Femur (tissue), 1 donor: Measurements from ENCODE around the gene RPL37A.

Experiments
- DNase-seq: peaks from one replicate; pipeline ENCODE4 v3.0.0-alpha.2; 2017

RPL37A gene

DNA sequence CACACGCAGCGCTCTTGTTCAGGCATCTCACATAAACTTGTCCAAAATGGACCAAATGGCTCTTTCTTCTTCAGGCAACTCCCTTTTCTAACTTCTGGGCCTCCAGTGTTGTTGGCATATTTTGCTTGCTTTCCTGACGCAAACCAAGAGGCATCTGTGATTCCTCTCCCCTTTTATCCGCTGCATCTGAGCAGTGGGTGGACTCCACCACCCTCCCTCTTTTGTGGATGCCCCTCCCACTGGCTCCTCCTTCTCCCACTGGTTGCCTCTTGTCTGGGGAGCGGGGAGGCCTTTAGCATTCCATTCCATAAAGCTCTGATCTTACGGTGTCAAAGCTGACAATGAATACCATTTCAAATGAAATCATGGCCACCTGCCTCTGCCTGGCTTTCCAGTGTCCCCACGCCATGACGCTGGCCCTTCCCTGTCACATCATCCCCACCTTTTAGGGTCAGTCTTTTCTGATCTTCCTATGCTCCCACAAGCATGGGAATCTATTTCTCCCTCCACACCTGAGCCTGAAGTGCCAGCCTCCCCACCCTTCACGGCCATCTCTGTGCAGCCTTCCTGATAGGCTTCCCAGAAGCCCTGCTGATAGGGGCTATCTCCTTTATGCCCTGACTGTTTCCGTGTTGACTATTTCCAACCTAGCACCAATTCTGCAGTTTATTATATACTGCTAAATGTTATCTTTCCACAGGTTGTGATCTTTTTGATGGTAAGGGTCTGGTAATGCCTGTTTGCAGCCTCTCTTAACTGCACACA, 51.5 kb downstream of the RPL37A start:
- DNase-seq: no peak

DNA sequence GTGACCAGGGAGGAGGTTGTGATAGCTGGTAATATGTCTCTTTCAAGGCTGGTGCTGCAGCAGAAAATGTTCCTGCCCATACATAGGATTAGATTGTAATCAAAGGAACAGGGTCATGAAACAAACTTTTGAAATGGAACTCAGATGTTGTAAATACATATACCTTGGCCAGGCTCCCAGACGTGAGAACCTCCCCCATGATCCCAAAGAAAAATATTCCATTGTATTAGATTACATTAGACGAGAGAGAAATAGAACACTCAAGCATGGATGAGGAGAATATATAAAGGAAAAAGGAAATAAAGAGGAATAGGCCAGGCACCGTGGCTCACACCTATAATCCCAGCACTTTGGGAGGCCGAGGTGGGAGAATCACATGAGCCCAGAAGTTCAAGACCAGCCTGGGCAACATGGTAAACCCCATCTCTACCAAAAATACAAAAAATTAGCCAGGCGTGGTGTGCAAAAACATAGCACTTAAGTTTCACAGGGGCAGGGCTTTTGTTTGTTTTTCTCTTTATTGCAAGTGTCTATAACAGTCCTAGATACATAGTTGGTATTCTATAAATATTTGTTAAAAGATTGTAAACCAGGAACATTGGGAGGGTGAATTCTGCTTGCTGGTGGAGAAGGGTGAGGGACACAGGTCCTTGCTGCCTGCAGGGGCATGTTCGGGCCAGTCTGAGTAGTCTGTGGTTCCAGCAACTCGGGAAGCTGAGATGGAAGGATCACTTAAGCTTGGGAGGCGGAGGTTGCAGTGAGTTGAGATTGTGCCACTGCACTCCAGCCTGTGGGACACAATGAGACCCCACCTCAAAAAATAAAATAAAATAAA, 52.8 kb downstream of the RPL37A start:
- no peak for DNase-seq

DNA sequence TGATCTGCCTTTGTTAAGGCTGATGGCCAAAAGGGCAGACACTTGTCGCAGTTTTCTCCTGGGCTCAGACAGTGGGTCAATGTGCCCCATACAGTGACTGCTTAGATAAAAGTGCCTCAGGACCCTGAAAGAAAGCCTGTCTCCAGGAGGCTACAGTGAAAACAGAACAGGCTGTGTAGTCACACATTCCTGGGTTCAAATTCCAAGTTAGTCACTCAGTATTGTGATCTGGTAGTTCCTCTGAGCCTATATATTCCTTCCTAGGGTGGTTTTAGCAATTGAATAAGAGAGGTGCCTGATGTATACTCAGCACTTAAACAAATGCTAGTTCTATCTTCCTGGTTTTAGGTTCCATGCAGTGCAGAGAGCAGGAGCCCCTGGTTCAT, 54.4 kb downstream of the RPL37A start:
- DNase-seq: no peak
